Transverse colon (tissue), 4 donors: ENCODE data around the gene RIPOR1.

Experiments
- POLR2AphosphoS5 ChIP-seq, 3 donors: sonication (generic); formaldehyde crosslinking; IDR thresholded peaks; one replicate each; pipeline ENCODE4 v1.6.1; 2016; ENCODE audit warnings: antibody characterized with exemption in 3 of 3
- TF ChIP-seq, protein P1 (sequence below), 5 experiments: fragments of 200-600 bp in 3 of 5; fragments of 450-650 bp in 2 of 5; sonication (generic) in 3 of 5; IDR thresholded peaks; 1 replicate in 2 of 5; 2 replicates in 3 of 5; pipeline ENCODE4 v1.5.1; 2016 to 2017; ENCODE audit warnings: antibody characterized with exemption in 5 of 5, inconsistent platforms in 3 of 5, mild to moderate bottlenecking in 2 of 5, moderate library complexity in 1 of 5

DNA sequence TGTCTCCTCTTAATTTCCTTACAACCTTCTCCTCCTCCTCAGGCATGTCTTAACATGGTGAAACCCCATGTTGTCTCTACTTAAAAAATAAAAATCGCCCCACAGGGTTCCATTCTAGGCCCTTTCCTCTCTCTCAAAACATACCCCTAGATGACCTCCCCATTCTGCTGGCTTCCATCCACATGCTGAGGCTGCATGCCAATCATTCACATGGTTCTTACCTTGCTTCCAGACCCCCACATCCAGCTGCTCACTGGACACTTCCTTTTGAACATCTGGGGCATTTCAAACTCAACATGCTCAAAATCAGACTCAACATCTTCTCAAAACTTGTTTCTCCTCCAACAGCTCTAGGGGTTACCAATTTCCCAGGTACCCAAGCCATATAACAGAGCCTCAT lies 21.3 kb downstream of the RIPOR1 start:
- TF ChIP-seq, protein P1, sequence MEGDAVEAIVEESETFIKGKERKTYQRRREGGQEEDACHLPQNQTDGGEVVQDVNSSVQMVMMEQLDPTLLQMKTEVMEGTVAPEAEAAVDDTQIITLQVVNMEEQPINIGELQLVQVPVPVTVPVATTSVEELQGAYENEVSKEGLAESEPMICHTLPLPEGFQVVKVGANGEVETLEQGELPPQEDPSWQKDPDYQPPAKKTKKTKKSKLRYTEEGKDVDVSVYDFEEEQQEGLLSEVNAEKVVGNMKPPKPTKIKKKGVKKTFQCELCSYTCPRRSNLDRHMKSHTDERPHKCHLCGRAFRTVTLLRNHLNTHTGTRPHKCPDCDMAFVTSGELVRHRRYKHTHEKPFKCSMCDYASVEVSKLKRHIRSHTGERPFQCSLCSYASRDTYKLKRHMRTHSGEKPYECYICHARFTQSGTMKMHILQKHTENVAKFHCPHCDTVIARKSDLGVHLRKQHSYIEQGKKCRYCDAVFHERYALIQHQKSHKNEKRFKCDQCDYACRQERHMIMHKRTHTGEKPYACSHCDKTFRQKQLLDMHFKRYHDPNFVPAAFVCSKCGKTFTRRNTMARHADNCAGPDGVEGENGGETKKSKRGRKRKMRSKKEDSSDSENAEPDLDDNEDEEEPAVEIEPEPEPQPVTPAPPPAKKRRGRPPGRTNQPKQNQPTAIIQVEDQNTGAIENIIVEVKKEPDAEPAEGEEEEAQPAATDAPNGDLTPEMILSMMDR (IDR thresholded peaks at IDR 0.05), result no peak
- no peak for TF ChIP-seq POLR2AphosphoS5 (IDR thresholded peaks at IDR 0.05)
